A549 (cell line): Measurements from ENCODE around the gene PPP4R1. TPM values are rescaled to one million over a fixed set of nuclear protein-coding genes. Genes with fewer than 3 reads are reported as not detected.

Source experiments
- ATAC-seq, 2 experiments: fragments of 200-7000 bp in 1 of 2; fragments of >200 bp in 1 of 2; cut with Nextera tagmentation in 1 of 2; cut with Tn5 transposase in 1 of 2; 3 replicates each; pipeline versions ENCODE4 v1.8.0 to v1.9.1; 2018 to 2020; ENCODE audit warnings: mild to moderate bottlenecking in 1 of 2, moderate library complexity in 1 of 2
- CTCF ChIA-PET: fragments of 300-600 bp; sonication (Branson Sonifier 250); formaldehyde crosslinking; extraction: SDS; loops from one replicate; lab custom pipeline; 2021; ENCODE audit warnings: antibody characterized with exemption, inconsistent platforms; lab: Yijun Ruan, JAX
- POLR2A ChIA-PET: fragments of 350-600 bp; formaldehyde crosslinking; extraction: SDS; loops from one replicate; lab custom pipeline; 2021; ENCODE audit warnings: antibody characterized with exemption, inconsistent platforms; lab: Yijun Ruan, JAX
- DNase-seq, 2 experiments: peaks; one replicate each; pipeline versions ENCODE4 v3.0.0 to v3.0.0-alpha.2; 2011 to 2016; ENCODE audit warnings: low read depth in 1 of 2, low spot score in 1 of 2
- FAIRE-seq: peaks from 2 replicates; lab custom pipeline; 2011; peaks lifted over from hg19 to GRCh38; lab: Jason Lieb, UNC
- H3K27ac ChIP-seq, 2 experiments: fragments of >200 bp; sonication (Bioruptor Twin); formaldehyde crosslinking; 3 replicates each; pipeline ENCODE4 v1.5.1; 2016 to 2017
- H3K4me1 ChIP-seq: fragments of >200 bp; sonication (Bioruptor Twin); formaldehyde crosslinking; 3 replicates; pipeline ENCODE4 v1.6.1; 2016
- H3K4me2 ChIP-seq: fragments of >200 bp; sonication (Bioruptor Twin); formaldehyde crosslinking; 3 replicates; pipeline ENCODE4 v1.6.1; 2016
- H3K4me3 ChIP-seq: fragments of >200 bp; sonication (Bioruptor Twin); formaldehyde crosslinking; 3 replicates; pipeline ENCODE4 v1.5.1; 2016
- H3K9me3 ChIP-seq: fragments of >200 bp; sonication (Bioruptor Twin); formaldehyde crosslinking; 3 replicates; pipeline ENCODE4 v1.6.1; 2016
- BCL3 ChIP-seq: fragments of >200 bp; sonication (Bioruptor Twin); formaldehyde crosslinking; IDR thresholded peaks from 3 replicates; pipeline ENCODE4 v1.6.1; 2016
- CBX2 ChIP-seq: fragments of 200-600 bp; sonication (generic); IDR thresholded peaks from 2 replicates; pipeline ENCODE4 v1.6.1; 2016; ENCODE audit warnings: low read depth, mild to moderate bottlenecking, borderline replicate concordance
- CEBPB ChIP-seq, 2 experiments: fragments of >200 bp in 1 of 2; sonication (Bioruptor Twin) in 1 of 2; formaldehyde crosslinking in 1 of 2; IDR thresholded peaks; 2 replicates each; pipeline ENCODE4 v1.6.1; 2012 to 2016
- CTCF ChIP-seq: fragments of >200 bp; sonication (Bioruptor Twin); formaldehyde crosslinking; IDR thresholded peaks from 3 replicates; pipeline ENCODE4 v1.5.1; 2016
- EHF ChIP-seq: fragments of 250-450 bp; sonication (Bioruptor Pico); IDR thresholded peaks from 2 replicates; pipeline ENCODE4 v1.5.0; 2020; ENCODE audit warnings: mild to moderate bottlenecking
- EHMT2 ChIP-seq: fragments of 200-600 bp; sonication (generic); IDR thresholded peaks from 2 replicates; pipeline ENCODE4 v1.6.1; 2016; ENCODE audit warnings: antibody characterized with exemption, low read depth, mild to moderate bottlenecking, moderate library complexity
- EP300 ChIP-seq, 2 experiments: fragments of >200 bp; sonication (Bioruptor Twin); formaldehyde crosslinking; IDR thresholded peaks; 2 replicates in 1 of 2; 3 replicates in 1 of 2; pipeline ENCODE4 v1.6.1; 2016 to 2017
- FOSB ChIP-seq: fragments of 250-450 bp; sonication (Bioruptor Pico); IDR thresholded peaks from 2 replicates; pipeline ENCODE4 v1.5.0; 2020; ENCODE audit warnings: mild to moderate bottlenecking, moderate library complexity
- GATA3 ChIP-seq: IDR thresholded peaks from 2 replicates; pipeline ENCODE4 v1.6.1; 2012; ENCODE audit warnings: borderline replicate concordance
- HDAC2 ChIP-seq: fragments of 200-600 bp; sonication (generic); IDR thresholded peaks from 2 replicates; pipeline ENCODE4 v1.6.1; 2016
- HOXA7 ChIP-seq: fragments of 250-450 bp; sonication (Bioruptor Pico); IDR thresholded peaks from 2 replicates; pipeline ENCODE4 v1.5.0; 2020; ENCODE audit warnings: mild to moderate bottlenecking, moderate library complexity
- HOXB5 ChIP-seq: fragments of 250-450 bp; sonication (Bioruptor Pico); IDR thresholded peaks from 2 replicates; pipeline ENCODE4 v1.5.0; 2020; ENCODE audit warnings: mild to moderate bottlenecking, moderate library complexity
- JUN ChIP-seq, 2 experiments: fragments of >200 bp; sonication (Bioruptor Twin); formaldehyde crosslinking; IDR thresholded peaks; 2 replicates in 1 of 2; 3 replicates in 1 of 2; pipeline ENCODE4 v1.6.1; 2016 to 2017
- KDM5A ChIP-seq: fragments of 200-600 bp; sonication (generic); IDR thresholded peaks from 2 replicates; pipeline ENCODE4 v1.6.1; 2016; ENCODE audit warnings: antibody characterized with exemption, mild to moderate bottlenecking
- MAFK ChIP-seq: fragments of 450-650 bp; IDR thresholded peaks from 2 replicates; pipeline ENCODE4 v1.6.1; 2014; ENCODE audit not compliant: partially characterized antibody
- MAZ ChIP-seq: fragments of 150-350 bp; IDR thresholded peaks from 2 replicates; pipeline ENCODE4 v1.6.1; 2014; ENCODE audit warnings: antibody characterized with exemption, low read depth, low read length, borderline replicate concordance
- PBX3 ChIP-seq: IDR thresholded peaks from 2 replicates; pipeline ENCODE4 v1.6.1; 2012
- POLR2A ChIP-seq: IDR thresholded peaks from 2 replicates; pipeline ENCODE4 v1.6.1; 2012; ENCODE audit warnings: mild to moderate bottlenecking, low read length
- POLR2AphosphoS2 ChIP-seq: conservative IDR thresholded peaks from 2 replicates; pipeline ENCODE4 v1.6.1; 2012; ENCODE audit warnings: low read length, improper control_type of control experiment, inconsistent platforms
- RAD21 ChIP-seq, 2 experiments: fragments of >200 bp in 1 of 2; sonication (Bioruptor Twin) in 1 of 2; formaldehyde crosslinking in 1 of 2; IDR thresholded peaks in 1 of 2; conservative IDR thresholded peaks in 1 of 2; 2 replicates in 1 of 2; 3 replicates in 1 of 2; pipeline ENCODE4 v1.6.1; 2012 to 2018; ENCODE audit warnings: inconsistent platforms in 1 of 2
- RCOR1 ChIP-seq: fragments of 150-350 bp; IDR thresholded peaks from 2 replicates; pipeline ENCODE4 v1.6.1; 2014; ENCODE audit warnings: antibody characterized with exemption, low read length, low read depth
- RFX5 ChIP-seq: fragments of 450-650 bp; IDR thresholded peaks from 2 replicates; pipeline ENCODE4 v1.7.1; 2014; ENCODE audit warnings: antibody characterized with exemption, mild to moderate bottlenecking, moderate library complexity
- RNF2 ChIP-seq: fragments of 200-600 bp; sonication (generic); IDR thresholded peaks from 2 replicates; pipeline ENCODE4 v1.6.1; 2016; ENCODE audit warnings: low read depth, mild to moderate bottlenecking, antibody characterized with exemption, moderate library complexity, borderline replicate concordance
- SMC3 ChIP-seq: fragments of >200 bp; sonication (Bioruptor Twin); formaldehyde crosslinking; IDR thresholded peaks from 3 replicates; pipeline ENCODE4 v1.6.1; 2018; ENCODE audit warnings: inconsistent platforms
- SREBF2 ChIP-seq: fragments of 450-650 bp; IDR thresholded peaks from 2 replicates; pipeline ENCODE4 v1.6.1; 2014; ENCODE audit warnings: mild to moderate bottlenecking, moderate library complexity
- ZFP36 ChIP-seq: fragments of 450-650 bp; IDR thresholded peaks from 2 replicates; pipeline ENCODE4 v1.6.1; 2014; ENCODE audit warnings: borderline replicate concordance; ENCODE audit not compliant: partially characterized antibody
- ZNF302 ChIP-seq: fragments of 250-450 bp; sonication (Bioruptor Pico); IDR thresholded peaks from 2 replicates; pipeline ENCODE4 v1.9.0; 2021; ENCODE audit warnings: inconsistent platforms, mild to moderate bottlenecking, moderate library complexity
- WGBS: methylation state at CpG from one replicate; pipeline ENCODE4 v1.1.6; 2017; ENCODE audit errors: missing lambda C conversion rate; 5-methylcytosine and 5-hydroxymethylcytosine counted together
- polyA plus RNA-seq, 4 experiments: library from polyadenylated mRNA; depleted of rRNA in 3 of 4; stranded (reverse); fragments of >200 nt; fragmentation: RNase III in 1 of 4; extraction: RNeasy Plus Mini Kit Qiagen cat#74134 plus additional on column Dnase treatment in 1 of 4; gene quantifications; 2 replicates in 3 of 4; 3 replicates in 1 of 4; pipeline ENCODE4 v1.2.3, GENCODE V29; 2011 to 2017
- TF ChIP-seq, protein P1 (sequence below): fragments of 150-350 bp; IDR thresholded peaks from 2 replicates; pipeline ENCODE4 v1.6.1; 2014; ENCODE audit warnings: low read depth, mild to moderate bottlenecking, low read length

PPP4R1 gene
- polyA plus RNA-seq, 2 of the 4 experiments (the other 2 are of a cell fraction): 40.1 to 97.3 TPM

DNA sequence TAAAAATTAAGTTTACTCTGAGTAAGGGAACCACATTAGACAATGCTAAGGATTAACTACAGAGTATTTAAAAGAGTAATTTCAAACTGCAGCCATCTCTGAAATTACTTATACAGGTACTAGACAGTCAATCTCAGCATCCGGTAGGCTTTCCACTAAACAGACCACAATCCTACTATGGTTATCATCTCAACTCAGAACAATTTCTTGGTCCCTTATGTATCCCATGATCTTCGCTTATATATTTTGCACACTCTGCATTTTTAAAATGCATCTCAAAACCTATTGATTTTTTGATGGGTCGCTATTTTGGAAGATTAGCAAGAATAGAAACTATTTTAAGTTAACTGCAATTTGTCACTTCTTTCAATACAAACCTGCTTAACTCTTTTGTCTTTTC lies 1.4 kb downstream of the PPP4R1 start:
- Histone ChIP-seq H3K9me3 (no peaks in the 10 kb centered on the region), H3K27ac (peak overlapping the region; percentile 100), H3K4me1 (peaks cover 55% of the 10 kb centered on the region), H3K4me2 (peak overlapping the region; percentile 89), H3K4me3 (peak overlapping the region; percentile 98)
- ChIA-PET POLR2A (interaction anchor here (1.0 to 1.9 kb wide), 3 partner anchors 49 to 95 kb away, joined by 3 to 15 read pairs (median 3); partner anchors contain the start of gene RAB31), CTCF (interaction anchor here (0.8 to 2.1 kb wide), 11 partner anchors 12 to 288 kb away, joined by 3 to 22 read pairs (median 3); no protein-coding TSS in a partner anchor)
- FAIRE-seq (no peak), DNase-seq (no peak), ATAC-seq (no peak)
- WGBS: 11% methylated on average over 3 of the region's 3 CpGs
- no peak for TF ChIP-seq POLR2AphosphoS2
- no peak for TF ChIP-seq POLR2A
- TF ChIP-seq MAFK: peak; percentile 91
- 0 out of 2 replicates have a peak, but pooled peaks have one; percentile 43 for TF ChIP-seq ZNF302
- TF ChIP-seq RCOR1: no peak
- TF ChIP-seq EHF (CRISPR knock-in tag): no peak
- TF ChIP-seq FOSB: 0 out of 2 replicates have a peak, but pooled peaks have one; percentile 30
- no peak for TF ChIP-seq RNF2

GRCh38 chr18:9612215-9612830 lies 2.0 kb downstream of the PPP4R1 start:
- Histone ChIP-seq H3K4me3 (peak overlapping the region; percentile 98), H3K4me1 (peaks cover 54% of the 10 kb centered on the region), H3K4me2 (peak overlapping the region; percentile 89), H3K9me3 (no peaks in the 10 kb centered on the region), H3K27ac (peak overlapping the region; percentile 100)
- 55% methylated on average over 3 of the region's 3 CpGs for WGBS
- FAIRE-seq (no peak), ATAC-seq (peak; percentile 71 to 83), DNase-seq (peak; percentile 52 to 74)
- ChIA-PET CTCF (interaction anchor here (0.6 to 2.1 kb wide), 23 partner anchors 9 to 287 kb away, joined by 3 to 22 read pairs (median 3); no protein-coding TSS in a partner anchor), POLR2A (interaction anchor here (1.0 to 1.9 kb wide), 3 partner anchors 49 to 96 kb away, joined by 3 to 15 read pairs (median 3); partner anchors contain the start of gene RAB31)
- TF ChIP-seq HOXB5 (CRISPR knock-in tag) (no peak), CEBPB (IDR thresholded peaks at IDR 0.05) (peak in 1 of 2 experiments; percentile 52; a peak in 2 of 4 replicates), RAD21 (conservative IDR thresholded peaks at IDR 0.05 in 1 of 2, IDR thresholded peaks at IDR 0.05 in 1 of 2) (peak; percentile 64 to 71), CTCF (peak; percentile 60), MAFK (no peak), SMC3 (peak; percentile 76)

DNA sequence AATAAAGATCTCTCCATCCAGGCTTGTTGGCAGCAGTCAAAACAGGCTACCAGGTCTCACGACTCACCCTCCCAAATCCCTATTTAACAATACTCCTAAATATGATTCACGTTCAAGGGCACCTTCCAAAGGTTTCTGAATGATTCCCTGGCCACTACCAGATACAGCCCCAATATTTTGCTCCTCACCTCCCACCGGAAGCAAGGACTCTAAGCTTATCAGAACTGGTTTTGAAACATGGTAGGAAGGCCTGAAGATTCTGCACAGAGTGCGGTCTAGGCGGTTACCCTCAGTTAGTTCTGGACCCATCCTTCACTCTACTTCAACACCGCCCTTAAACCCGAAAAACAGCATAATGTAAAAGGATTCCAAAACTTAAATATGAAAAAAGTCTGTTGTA lies 5.2 kb downstream of the PPP4R1 start:
- DNase-seq: no peak
- CTCF ChIA-PET: interaction anchor here (1.0 to 3.1 kb wide), 4 partner anchors 34 to 75 kb away, joined by 6 to 16 read pairs (median 11); no protein-coding TSS in a partner anchor
- WGBS: 58% methylated on average over 7 of the region's 7 CpGs
- no peak for ATAC-seq
- TF ChIP-seq PBX3: no peak
- TF ChIP-seq BCL3: no peak
- TF ChIP-seq EHMT2: no peak
- no peak for TF ChIP-seq HDAC2
- TF ChIP-seq SREBF2: no peak
- no peak for TF ChIP-seq HOXA7 (CRISPR knock-in tag)
- no peak for TF ChIP-seq MAZ
- no peak for TF ChIP-seq KDM5A
- TF ChIP-seq GATA3: no peak
- no peak for TF ChIP-seq POLR2A
- TF ChIP-seq ZNF302: no peak
- TF ChIP-seq EP300 (IDR thresholded peaks at IDR 0.05): no peak
- TF ChIP-seq ZFP36: no peak
- no peak for TF ChIP-seq CBX2
- TF ChIP-seq JUN (IDR thresholded peaks at IDR 0.05): no peak
- TF ChIP-seq, protein P1, sequence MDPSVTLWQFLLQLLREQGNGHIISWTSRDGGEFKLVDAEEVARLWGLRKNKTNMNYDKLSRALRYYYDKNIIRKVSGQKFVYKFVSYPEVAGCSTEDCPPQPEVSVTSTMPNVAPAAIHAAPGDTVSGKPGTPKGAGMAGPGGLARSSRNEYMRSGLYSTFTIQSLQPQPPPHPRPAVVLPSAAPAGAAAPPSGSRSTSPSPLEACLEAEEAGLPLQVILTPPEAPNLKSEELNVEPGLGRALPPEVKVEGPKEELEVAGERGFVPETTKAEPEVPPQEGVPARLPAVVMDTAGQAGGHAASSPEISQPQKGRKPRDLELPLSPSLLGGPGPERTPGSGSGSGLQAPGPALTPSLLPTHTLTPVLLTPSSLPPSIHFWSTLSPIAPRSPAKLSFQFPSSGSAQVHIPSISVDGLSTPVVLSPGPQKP: no peak
- TF ChIP-seq EHF (CRISPR knock-in tag): no peak
- no peak for TF ChIP-seq POLR2AphosphoS2
- TF ChIP-seq RFX5: no peak
- TF ChIP-seq, all 56 proteins: peak for 0
- peak overlapping the region; percentile 69 for H3K4me2 ChIP-seq
- peak overlapping the region; percentile 39 to 79; a peak in 5 of 6 replicates for H3K27ac ChIP-seq
- H3K4me3 ChIP-seq: no peak overlapping the region
- no peaks in the 10 kb centered on the region for H3K9me3 ChIP-seq
- H3K4me1 ChIP-seq: peaks cover 43% of the 10 kb centered on the region
- no peak for FAIRE-seq
- POLR2A ChIA-PET: no interaction called here
